Measurements from ENCODE around the gene RAB15. TPM values are rescaled to one million over a fixed set of nuclear protein-coding genes. Genes with fewer than 3 reads are reported as not detected.

The RAB15 gene
- total and polyA plus RNA-seq, 2 of the 8 experiments (the other 6 are each of a cell fraction or from before 2014, with no cell fraction given): 38.8 to 58.1 TPM

DNA sequence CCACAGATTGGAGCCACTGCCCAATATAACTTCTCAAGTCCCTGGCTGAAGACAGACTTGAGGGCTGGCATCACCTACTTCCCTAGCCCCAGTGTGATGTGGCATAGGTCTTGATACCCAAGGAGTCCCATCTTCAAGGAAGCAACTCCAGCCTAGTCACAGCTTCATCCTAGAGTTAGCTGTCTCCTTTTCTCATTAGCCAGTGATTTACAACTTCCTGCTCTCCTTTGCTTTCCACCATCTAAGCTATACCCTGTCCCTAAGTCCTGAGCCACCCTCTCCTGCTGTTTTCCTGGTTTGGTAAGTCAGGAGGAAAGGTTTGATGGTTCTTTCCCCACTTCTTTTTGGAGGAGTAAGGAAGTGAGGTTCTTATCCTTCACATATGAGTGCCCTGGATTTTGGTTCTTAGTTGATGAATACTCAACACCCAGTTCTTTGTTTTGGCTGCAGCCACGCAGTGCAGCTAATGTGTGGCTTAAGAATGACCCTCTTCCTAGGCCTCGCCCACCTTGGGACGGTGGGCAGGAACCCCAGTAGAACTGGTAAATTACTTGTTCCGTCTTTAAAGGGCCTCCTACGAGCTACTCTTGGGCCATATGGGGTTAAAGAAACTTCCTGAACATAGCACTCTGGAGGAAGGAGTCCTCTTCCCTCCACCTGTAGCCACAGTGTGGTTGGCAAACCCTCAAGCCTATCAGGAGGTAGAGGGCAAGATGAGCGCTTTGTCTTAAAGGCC lies 25.7 kb downstream of the RAB15 start:
- WGBS, 2 experiments (ENCODE audit: extremely low coverage in 1 of 2, insufficient coverage in 1 of 2, insufficient read length in 1 of 2, insufficient replicate concordance in 2 of 2, low coverage in 1 of 2, low lambda C conversion rate in 2 of 2, missing lambda C conversion rate in 1 of 2): 97% methylated on average over 6 of the region's 6 CpGs; no CpG with 5 or more reads in 1 of the 2 experiments
- POLR2A ChIA-PET (ENCODE audit: partially characterized antibody): interaction anchor here (0.9 to 2.8 kb wide), 3 partner anchors 11 to 24 kb away, joined by 3 to 9 read pairs (median 3); no protein-coding TSS in a partner anchor
- peaks cover 2 to 37% (median 9%) of the 10 kb centered on the region in 4 experiments; a peak in 4 of 8 replicates for H3K36me3 ChIP-seq (ENCODE audit: control insufficient read depth in 2 of 4, insufficient read depth in 4 of 4, low read length in 3 of 4)
- TF ChIP-seq CEBPB (IDR thresholded peaks at IDR 0.05; ENCODE audit: low read depth, low read length) (no peak), TAF7 (optimal IDR thresholded peaks at IDR 0.05; ENCODE audit: borderline replicate concordance, low read depth, low read length) (no peak), YY1 (IDR thresholded peaks at IDR 0.05; ENCODE audit: low read depth, low read length) (no peak)
- TF ChIP-seq, protein P1, sequence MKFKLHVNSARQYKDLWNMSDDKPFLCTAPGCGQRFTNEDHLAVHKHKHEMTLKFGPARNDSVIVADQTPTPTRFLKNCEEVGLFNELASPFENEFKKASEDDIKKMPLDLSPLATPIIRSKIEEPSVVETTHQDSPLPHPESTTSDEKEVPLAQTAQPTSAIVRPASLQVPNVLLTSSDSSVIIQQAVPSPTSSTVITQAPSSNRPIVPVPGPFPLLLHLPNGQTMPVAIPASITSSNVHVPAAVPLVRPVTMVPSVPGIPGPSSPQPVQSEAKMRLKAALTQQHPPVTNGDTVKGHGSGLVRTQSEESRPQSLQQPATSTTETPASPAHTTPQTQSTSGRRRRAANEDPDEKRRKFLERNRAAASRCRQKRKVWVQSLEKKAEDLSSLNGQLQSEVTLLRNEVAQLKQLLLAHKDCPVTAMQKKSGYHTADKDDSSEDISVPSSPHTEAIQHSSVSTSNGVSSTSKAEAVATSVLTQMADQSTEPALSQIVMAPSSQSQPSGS (IDR thresholded peaks at IDR 0.05; ENCODE audit: low read length): no peak

More for the DNA sequence above, 25.7 kb downstream of the RAB15 start:
- H3K9ac ChIP-seq (replicated peaks in 1 of 4; ENCODE audit: extremely low read depth in 1 of 4, low read depth in 3 of 4, low read length in 3 of 4): no peak overlapping the region
- no peak overlapping the region for H3K14ac ChIP-seq (ENCODE audit: insufficient read length)
- H4K5ac ChIP-seq (ENCODE audit: insufficient read length, low read depth, low read length): no peak overlapping the region
- CTCF ChIA-PET (ENCODE audit: partially characterized antibody): interaction anchor here (0.6 to 3.4 kb wide), 9 partner anchors 8 to 105 kb away, joined by 3 to 16 read pairs (median 3); no protein-coding TSS in a partner anchor
- no peak for DNase-seq (ENCODE audit: low read depth in 1 of 2, low spot score in 2 of 2)
- H3K18ac ChIP-seq (ENCODE audit: extremely low read depth, low read length): no peak overlapping the region
- H4K91ac ChIP-seq (replicated peaks; ENCODE audit: insufficient read length, low read length): no peak overlapping the region
- no peak overlapping the region for H3K4ac ChIP-seq (replicated peaks; ENCODE audit: insufficient read length, low read depth, low read length)
- H3K4me2 ChIP-seq (ENCODE audit: insufficient read depth in 1 of 2, low read depth in 2 of 2, low read length in 2 of 2): no peak overlapping the region
- H4K20me1 ChIP-seq (replicated peaks in 1 of 2; ENCODE audit: control insufficient read depth in 1 of 2, insufficient read depth in 2 of 2, low read length in 2 of 2): no peaks in the 10 kb centered on the region
- H4K8ac ChIP-seq (ENCODE audit: extremely low read depth, insufficient read depth, low read length): no peak overlapping the region
- no peak for FAIRE-seq
- no peak overlapping the region for H2AK5ac ChIP-seq (ENCODE audit: low read depth, low read length)
- H3K4me1 ChIP-seq (replicated peaks in 1 of 4; ENCODE audit: control insufficient read depth in 3 of 4, insufficient read depth in 4 of 4, low read length in 3 of 4): peaks cover 0 to 8% (median 2%) of the 10 kb centered on the region in 4 experiments; a peak in 4 of 7 replicates
- H3K4me3 ChIP-seq (ENCODE audit: extremely low read depth in 1 of 4, insufficient read depth in 2 of 4, low read depth in 3 of 4, low read length in 4 of 4): no peak overlapping the region
- H2BK20ac ChIP-seq (ENCODE audit: low read length): no peak overlapping the region
- no peak overlapping the region for H2BK5ac ChIP-seq (ENCODE audit: low read depth, low read length)
- no peak overlapping the region for H3K56ac ChIP-seq (replicated peaks; ENCODE audit: insufficient read length, low read depth, low read length)
- H3K79me1 ChIP-seq (ENCODE audit: low read depth, low read length): no peaks in the 10 kb centered on the region
- H2AFZ ChIP-seq (ENCODE audit: low read length): no peak overlapping the region
- no peak overlapping the region for H2BK12ac ChIP-seq (ENCODE audit: low read depth, low read length)
- no peaks in the 10 kb centered on the region for H3K27me3 ChIP-seq (replicated peaks in 1 of 4; ENCODE audit: control insufficient read depth in 3 of 4, extremely low read depth in 1 of 4, insufficient read depth in 3 of 4, low read length in 3 of 4)
- no peaks in the 10 kb centered on the region for H3K9me3 ChIP-seq (ENCODE audit: insufficient read depth in 2 of 2, low read depth in 1 of 2, low read length in 1 of 2)
- H2BK120ac ChIP-seq (replicated peaks; ENCODE audit: low read depth, low read length): no peak overlapping the region
- no peak overlapping the region for H3K27ac ChIP-seq (ENCODE audit: low read depth, low read length)
- no peak overlapping the region for H2BK15ac ChIP-seq (ENCODE audit: low read length)
- no peaks in the 10 kb centered on the region for H3K79me2 ChIP-seq (ENCODE audit: control insufficient read depth in 1 of 2, insufficient read depth in 2 of 2, low read length in 2 of 2)
- no peaks in the 10 kb centered on the region for H3K23me2 ChIP-seq (ENCODE audit: low read depth, low read length)
- no peak overlapping the region for H3K23ac ChIP-seq (ENCODE audit: insufficient read length)

All from H1 (cell line).